Activated CD4-positive, alpha-beta memory T cell treated with anti-CD3 and anti-CD28 coated beads, Interleukin-2, amount 10 ng/mL, durations not matched to agents 7 days and 5 days (primary cell): ENCODE measurements around the gene CEP131. TPM values are rescaled to one million over a fixed set of nuclear protein-coding genes. Genes with fewer than 3 reads are reported as not detected.

Source experiments
- CTCF ChIA-PET: fragments of 350-600 bp; sonication (Branson Sonifier 250); formaldehyde crosslinking; loops from one replicate; lab custom pipeline; 2021; ENCODE audit warnings: antibody characterized with exemption, inconsistent platforms; lab: Charles Lee
- POLR2A ChIA-PET: fragments of 350-600 bp; sonication (Branson Sonifier 250); formaldehyde crosslinking; loops from one replicate; lab custom pipeline; 2021; ENCODE audit warnings: antibody characterized with exemption; lab: Charles Lee
- DNase-seq: peaks from one replicate; pipeline ENCODE4 v3.0.0-alpha.2; 2020
- H3K27ac Mint-ChIP-seq: one replicate; pipeline ENCODE4 v1.8.0; 2021; ENCODE audit warnings: mild to moderate bottlenecking, mixed read lengths
- H3K27me3 Mint-ChIP-seq: one replicate; pipeline ENCODE4 v1.8.0; 2021; ENCODE audit warnings: mixed read lengths
- H3K36me3 Mint-ChIP-seq: one replicate; pipeline ENCODE4 v1.8.0; 2021; ENCODE audit warnings: low read depth, mixed read lengths
- H3K4me1 Mint-ChIP-seq: one replicate; pipeline ENCODE4 v1.8.0; 2021; ENCODE audit warnings: mixed read lengths
- H3K4me3 Mint-ChIP-seq: one replicate; pipeline ENCODE4 v1.8.0; 2021; ENCODE audit warnings: mild to moderate bottlenecking, mixed read lengths
- H3K9me3 Mint-ChIP-seq: one replicate; pipeline ENCODE4 v1.8.0; 2021; ENCODE audit warnings: mixed read lengths
- total RNA-seq, 2 experiments: library from RNA; stranded (reverse); gene quantifications; one replicate each; pipeline ENCODE4 v1.2.3, GENCODE V29; 2021

Gene CEP131
- total RNA-seq, 2 experiments from 2014 or later: 10.1 to 11.6 TPM

GRCh38 chr17:81207610-81208581, 14.9 kb downstream of the CEP131 start:
- POLR2A ChIA-PET: no interaction called here
- Mint-ChIP-seq H3K9me3 (no peaks in the 10 kb centered on the region), H3K4me3 (no peak overlapping the region), H3K27ac (no peak overlapping the region), H3K4me1 (no peaks in the 10 kb centered on the region), H3K27me3 (no peaks in the 10 kb centered on the region), H3K36me3 (no peaks in the 10 kb centered on the region)
- no peak for DNase-seq
- CTCF ChIA-PET: no interaction called here

DNA sequence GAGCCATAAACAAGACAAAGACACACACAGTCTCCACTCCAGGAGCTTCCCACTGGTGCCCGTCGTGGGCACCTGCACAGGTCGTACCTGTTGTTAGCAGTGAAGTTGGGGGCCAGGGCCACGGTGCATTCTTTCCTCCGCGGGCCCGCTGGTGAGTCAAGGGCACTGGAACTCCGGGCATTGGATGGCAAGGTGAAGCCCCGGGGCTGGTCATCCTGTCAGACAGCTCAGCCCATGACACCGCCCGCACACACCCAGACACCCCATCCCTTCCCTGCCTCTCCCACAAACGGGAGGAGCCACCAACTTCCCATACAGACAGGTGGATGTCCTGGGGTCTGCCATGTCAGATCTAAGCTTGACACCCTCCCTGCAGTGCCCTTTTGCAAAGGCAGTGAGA, 16.1 kb downstream of the CEP131 start:
- Mint-ChIP-seq H3K27me3 (no peaks in the 10 kb centered on the region), H3K9me3 (no peaks in the 10 kb centered on the region), H3K36me3 (no peaks in the 10 kb centered on the region), H3K4me1 (no peaks in the 10 kb centered on the region), H3K4me3 (no peak overlapping the region), H3K27ac (no peak overlapping the region)
- ChIA-PET CTCF (no interaction called here), POLR2A (no interaction called here)
- no peak for DNase-seq

DNA sequence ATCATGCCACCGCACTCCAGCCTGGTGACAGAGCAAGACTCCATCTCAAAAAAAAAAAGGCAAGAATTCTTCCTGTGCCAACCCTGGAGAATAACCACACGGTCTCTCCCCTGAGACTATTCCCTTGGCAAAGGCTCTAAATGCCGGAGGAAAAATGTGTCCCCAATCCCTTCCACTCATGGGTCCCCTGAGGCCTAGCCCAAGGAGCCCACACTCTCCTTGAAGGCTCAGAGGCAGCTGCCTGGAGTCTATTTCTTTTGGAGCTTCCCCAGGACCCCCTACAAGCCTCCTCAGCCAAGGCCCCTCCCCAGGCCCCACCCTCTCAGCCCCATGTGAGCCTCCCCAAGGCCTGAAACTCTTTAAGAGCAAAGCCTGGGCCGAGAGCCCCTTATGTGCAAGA, 16.6 kb downstream of the CEP131 start:
- H3K27ac Mint-ChIP-seq: no peak overlapping the region
- no peaks in the 10 kb centered on the region for H3K27me3 Mint-ChIP-seq
- ChIA-PET POLR2A (no interaction called here), CTCF (interaction anchor here (0.8 kb wide), 1 partner anchor 206 kb away, joined by 3 read pairs; no protein-coding TSS in a partner anchor)
- no peak for DNase-seq
- no peaks in the 10 kb centered on the region for H3K4me1 Mint-ChIP-seq
- no peak overlapping the region for H3K4me3 Mint-ChIP-seq
- no peaks in the 10 kb centered on the region for H3K9me3 Mint-ChIP-seq
- H3K36me3 Mint-ChIP-seq: no peaks in the 10 kb centered on the region

GRCh38 chr17:81204578-81204977, 18.2 kb downstream of the CEP131 start:
- DNase-seq: no peak
- H3K27ac Mint-ChIP-seq: no peak overlapping the region
- no peaks in the 10 kb centered on the region for H3K27me3 Mint-ChIP-seq
- H3K4me1 Mint-ChIP-seq: no peaks in the 10 kb centered on the region
- no peaks in the 10 kb centered on the region for H3K9me3 Mint-ChIP-seq
- CTCF ChIA-PET: no interaction called here
- no peaks in the 10 kb centered on the region for H3K36me3 Mint-ChIP-seq
- POLR2A ChIA-PET: no interaction called here
- no peak overlapping the region for H3K4me3 Mint-ChIP-seq

DNA sequence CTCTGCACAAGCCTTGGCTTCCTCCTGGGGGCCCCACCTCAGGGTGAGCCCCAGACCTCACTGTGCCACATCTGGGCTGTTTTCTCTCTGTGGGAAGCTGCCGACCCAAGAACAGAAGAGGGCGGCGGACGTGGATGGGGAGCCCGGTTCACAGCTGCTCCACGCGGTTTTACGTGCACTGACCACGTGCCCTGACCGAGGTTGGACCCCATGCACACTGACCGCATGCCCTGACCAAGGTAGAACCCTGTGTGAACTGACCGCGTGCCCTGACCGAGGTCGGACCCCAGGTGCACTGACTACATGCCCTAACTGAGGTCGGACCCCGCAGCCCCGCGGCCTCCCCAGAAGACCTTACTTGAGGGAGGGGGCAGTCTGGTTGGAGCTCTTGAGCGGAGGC, 19.6 kb downstream of the CEP131 start:
- Mint-ChIP-seq H3K9me3 (no peaks in the 10 kb centered on the region), H3K27ac (no peak overlapping the region), H3K4me3 (no peak overlapping the region), H3K4me1 (no peaks in the 10 kb centered on the region), H3K27me3 (no peaks in the 10 kb centered on the region), H3K36me3 (no peaks in the 10 kb centered on the region)
- POLR2A ChIA-PET: no interaction called here
- DNase-seq: no peak
- CTCF ChIA-PET: no interaction called here

DNA sequence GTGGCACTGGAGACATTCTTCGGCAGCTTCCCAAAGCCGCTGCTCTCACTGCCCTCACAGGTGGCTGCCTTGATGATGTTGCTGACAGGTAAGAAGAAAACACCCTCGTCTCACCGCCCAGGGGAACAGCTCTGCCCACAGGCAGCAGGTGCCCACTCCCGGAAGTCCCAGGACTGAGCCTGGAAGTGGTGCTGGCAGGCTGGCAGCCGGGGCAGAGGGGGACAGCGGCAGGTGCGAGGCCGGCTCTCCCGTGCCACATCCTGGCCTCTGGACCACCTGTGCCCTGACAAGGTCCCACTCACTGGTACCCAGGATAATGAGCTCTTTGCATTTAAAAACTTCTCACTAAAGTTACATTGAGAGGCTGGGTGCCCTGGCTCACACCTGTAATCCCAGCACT, 20.4 kb downstream of the CEP131 start:
- DNase-seq: no peak
- Mint-ChIP-seq H3K4me3 (no peak overlapping the region), H3K9me3 (no peaks in the 10 kb centered on the region), H3K36me3 (no peaks in the 10 kb centered on the region), H3K4me1 (no peaks in the 10 kb centered on the region), H3K27ac (no peak overlapping the region), H3K27me3 (no peaks in the 10 kb centered on the region)
- POLR2A ChIA-PET: no interaction called here
- CTCF ChIA-PET: no interaction called here

- peak; percentile 31 for DNase-seq
- Mint-ChIP-seq H3K27me3 (no peaks in the 10 kb centered on the region), H3K36me3 (no peaks in the 10 kb centered on the region), H3K4me1 (no peaks in the 10 kb centered on the region), H3K27ac (no peak overlapping the region), H3K9me3 (no peaks in the 10 kb centered on the region), H3K4me3 (no peak overlapping the region)
- ChIA-PET CTCF (no interaction called here), POLR2A (interaction anchor here (0.7 kb wide), 1 partner anchor 10 kb away, joined by 3 read pairs; no protein-coding TSS in a partner anchor)
Observed at GRCh38 chr17:81200695-81201580, 21.8 kb downstream of the CEP131 start.

DNA sequence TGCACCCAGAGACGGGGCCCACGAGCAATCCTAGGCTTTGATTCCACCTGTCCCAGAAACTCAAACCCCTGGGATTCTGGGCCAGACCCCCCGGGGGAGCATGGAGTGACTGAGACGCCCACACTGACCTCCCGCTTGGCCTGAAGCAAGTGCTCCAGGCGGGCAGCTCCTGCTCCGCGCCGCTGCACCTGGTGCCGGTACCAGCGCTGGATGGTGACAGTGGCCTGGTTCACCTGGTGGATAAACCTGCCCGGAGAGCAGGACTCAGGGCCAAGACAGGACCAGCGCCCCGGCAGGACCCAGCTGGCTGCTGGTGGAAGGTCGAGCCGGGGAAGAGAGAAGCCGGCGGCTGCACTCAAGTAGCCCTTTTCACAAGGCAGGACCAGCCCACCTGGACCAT, 22.6 kb downstream of the CEP131 start:
- Mint-ChIP-seq H3K4me3 (no peak overlapping the region), H3K27ac (no peak overlapping the region), H3K36me3 (no peaks in the 10 kb centered on the region), H3K4me1 (no peaks in the 10 kb centered on the region), H3K9me3 (no peaks in the 10 kb centered on the region), H3K27me3 (no peaks in the 10 kb centered on the region)
- ChIA-PET CTCF (no interaction called here), POLR2A (no interaction called here)
- DNase-seq: no peak

DNA sequence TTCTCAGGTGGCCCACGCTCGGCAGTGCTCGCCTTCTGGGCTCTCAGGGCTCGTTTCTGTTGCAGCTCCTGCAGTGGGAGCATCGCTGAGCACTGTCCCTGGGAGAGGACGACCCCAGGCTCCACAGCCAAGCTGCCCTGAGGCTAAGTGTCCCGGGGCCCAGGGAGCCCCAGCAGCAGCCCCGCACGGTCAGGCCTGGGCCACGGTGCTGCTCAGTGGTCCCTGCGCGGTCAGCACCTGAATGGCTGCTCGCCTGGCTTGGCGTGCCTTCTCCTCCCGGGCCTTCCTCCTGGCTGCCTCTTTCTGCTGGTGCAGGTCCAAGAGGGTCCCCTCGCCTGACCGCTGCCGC, 23.3 kb downstream of the CEP131 start:
- no peak for DNase-seq
- H3K27ac Mint-ChIP-seq: no peak overlapping the region
- CTCF ChIA-PET: no interaction called here
- POLR2A ChIA-PET: no interaction called here
- H3K36me3 Mint-ChIP-seq: no peaks in the 10 kb centered on the region
- no peaks in the 10 kb centered on the region for H3K9me3 Mint-ChIP-seq
- H3K4me3 Mint-ChIP-seq: no peak overlapping the region
- no peaks in the 10 kb centered on the region for H3K27me3 Mint-ChIP-seq
- no peaks in the 10 kb centered on the region for H3K4me1 Mint-ChIP-seq

DNA sequence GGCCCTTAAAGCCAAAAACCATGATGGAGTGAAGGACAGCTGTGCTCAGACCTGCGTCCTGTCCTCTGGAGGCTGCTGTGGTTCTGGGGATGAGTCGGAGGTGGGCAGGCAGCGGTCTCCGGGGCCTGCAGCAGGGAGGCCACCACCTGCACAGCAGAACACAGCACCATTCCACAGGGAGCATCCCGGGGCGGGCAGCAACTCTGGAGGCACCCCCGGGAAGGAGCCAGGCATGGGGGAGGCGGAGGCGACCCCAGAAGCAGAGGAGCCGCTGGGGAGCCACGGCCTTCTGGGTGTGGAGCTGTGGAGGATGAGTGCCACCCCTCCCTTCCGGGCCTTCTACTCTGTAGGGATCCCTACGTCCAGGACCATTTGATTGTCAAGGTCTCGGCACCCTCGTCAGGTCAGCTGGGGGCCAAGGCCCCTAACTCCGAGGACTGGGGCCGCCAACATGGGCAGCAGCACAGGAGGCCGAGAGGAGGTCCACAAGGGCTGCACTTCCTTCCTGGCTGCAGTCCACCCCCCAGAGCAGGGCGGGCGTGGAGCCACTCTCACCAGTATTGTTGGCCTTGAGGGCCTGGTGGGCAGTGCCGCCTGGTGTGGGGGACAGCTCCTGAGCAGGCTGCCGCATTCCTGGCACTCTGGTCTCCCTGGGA, 23.8 kb downstream of the CEP131 start:
- CTCF ChIA-PET: no interaction called here
- Mint-ChIP-seq H3K36me3 (no peaks in the 10 kb centered on the region), H3K4me1 (no peaks in the 10 kb centered on the region)

DNA sequence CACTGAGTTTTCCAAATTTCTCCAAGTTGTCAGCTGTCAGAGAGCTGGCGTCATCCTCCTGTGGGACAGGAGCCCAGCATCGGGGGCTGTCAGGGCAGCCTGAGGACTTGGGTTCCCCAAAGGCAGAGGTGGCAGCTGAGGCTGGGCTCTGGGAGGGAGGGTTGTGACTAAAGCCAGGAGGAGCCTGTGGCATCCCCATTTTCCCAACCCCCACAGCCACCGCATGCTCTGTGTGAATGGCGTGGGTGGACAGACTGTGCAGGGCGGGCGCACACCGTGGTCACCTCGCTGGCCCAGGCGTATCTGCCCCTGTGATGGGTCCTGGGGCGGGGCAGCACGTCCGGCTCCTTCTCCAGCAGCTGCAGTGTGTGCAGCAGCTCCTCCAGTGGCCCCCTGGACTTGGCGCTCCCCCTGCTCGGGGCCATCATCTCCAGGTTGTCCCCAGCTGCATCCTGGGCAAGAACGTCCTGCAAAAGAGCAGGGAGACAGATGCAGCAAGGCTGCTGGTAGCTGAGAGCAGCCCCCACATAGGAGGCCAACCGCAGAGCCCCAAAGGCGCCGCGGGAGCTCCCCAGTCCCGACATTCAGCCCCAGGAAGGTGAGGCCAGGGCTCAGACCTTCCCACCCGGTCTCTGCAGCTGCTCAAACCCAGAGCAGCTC, 24.8 kb downstream of the CEP131 start:
- Mint-ChIP-seq H3K27me3 (no peaks in the 10 kb centered on the region), H3K27ac (no peak overlapping the region), H3K4me3 (no peak overlapping the region), H3K9me3 (no peaks in the 10 kb centered on the region), H3K4me1 (no peaks in the 10 kb centered on the region), H3K36me3 (no peaks in the 10 kb centered on the region)
- DNase-seq: no peak
- ChIA-PET POLR2A (no interaction called here), CTCF (no interaction called here)

More for the DNA sequence above, 23.8 kb downstream of the CEP131 start:
- POLR2A ChIA-PET: no interaction called here
- Mint-ChIP-seq H3K27ac (no peak overlapping the region), H3K4me3 (no peak overlapping the region), H3K27me3 (no peaks in the 10 kb centered on the region), H3K9me3 (no peaks in the 10 kb centered on the region)
- DNase-seq: no peak

GRCh38 chr17:81197409-81197795, 25.4 kb downstream of the CEP131 start:
- Mint-ChIP-seq H3K4me1 (no peaks in the 10 kb centered on the region), H3K9me3 (no peaks in the 10 kb centered on the region), H3K4me3 (no peak overlapping the region), H3K27ac (no peak overlapping the region), H3K27me3 (no peaks in the 10 kb centered on the region), H3K36me3 (no peaks in the 10 kb centered on the region)
- DNase-seq: no peak
- ChIA-PET POLR2A (no interaction called here), CTCF (no interaction called here)
